ENCODE measurements around the gene ISOC2.

ISOC2 gene

GRCh38 chr19:55476100-55476775 lies 14.8 kb upstream of the ISOC2 start, which contains the start of gene ZNF628:
TSS of gene ZNF628 (plus strand) at chr19:55476617. CDS start at chr19:55479911, 3,294 bp downstream.
- DNase-seq = peak; percentile 97

GRCh38 chr19:55474269-55475265 lies 13.1 kb upstream of the ISOC2 start:
- no peak for DNase-seq

- DNase-seq = no peak
Measured at GRCh38 chr19:55473225-55474012, 12.0 kb upstream of the ISOC2 start.

GRCh38 chr19:55472463-55472862 lies 11.0 kb upstream of the ISOC2 start:
- no peak for DNase-seq

- no peak for DNase-seq
Measured at GRCh38 chr19:55471266-55471665, 9.8 kb upstream of the ISOC2 start.

- no peak for DNase-seq
Measured at GRCh38 chr19:55468054-55468393, 6.6 kb upstream of the ISOC2 start.

- peak; percentile 36 for DNase-seq
Measured at GRCh38 chr19:55467236-55468053, 6.0 kb upstream of the ISOC2 start.

- no peak for DNase-seq
Measured at GRCh38 chr19:55466241-55466614, 4.8 kb upstream of the ISOC2 start.

GRCh38 chr19:55465460-55466240 lies 4.2 kb upstream of the ISOC2 start:
- no peak for DNase-seq

- no peak for DNase-seq
Measured at GRCh38 chr19:55464662-55465054, 3.2 kb upstream of the ISOC2 start, which contains the start of gene C19orf85. TSS of gene C19orf85 (minus strand) at chr19:55464751. CDS start at chr19:55464554, 197 bp downstream.

GRCh38 chr19:55464039-55464661 lies 2.7 kb upstream of the ISOC2 start:
- DNase-seq = no peak

- DNase-seq = no peak
Measured at GRCh38 chr19:55463583-55464031, 2.2 kb upstream of the ISOC2 start.

- no peak for DNase-seq
Measured at GRCh38 chr19:55462722-55463121, 1.3 kb upstream of the ISOC2 start.

GRCh38 chr19:55461974-55462626 lies 658 bp upstream of the ISOC2 start:
- DNase-seq = no peak

GRCh38 chr19:55460670-55461258 lies 678 bp downstream of the ISOC2 start:
- DNase-seq = peak; percentile 32

- DNase-seq = no peak
Measured at GRCh38 chr19:55459950-55460657, 1.3 kb downstream of the ISOC2 start.

GRCh38 chr19:55459551-55459949 lies 1.9 kb downstream of the ISOC2 start:
- DNase-seq = no peak

GRCh38 chr19:55457683-55458457 lies 3.6 kb downstream of the ISOC2 start:
- DNase-seq = no peak

Measured in NK-92 treated with Interleukin-12 subunit alpha and Interleukin-12 subunit beta, amount 100 ng/mL, for 24 hours (cell line).